Bronchial smooth muscle cell (primary cell): Measurements from ENCODE around the gene GTPBP10. TPM values are rescaled to one million over a fixed set of nuclear protein-coding genes. Genes with fewer than 3 reads are reported as not detected.

Source experiments
- total RNA-seq: library from RNA; depleted of rRNA; stranded (reverse); fragments of >200 nt; gene quantifications from 2 replicates; pipeline ENCODE4 v1.2.1, GENCODE V29; 2014

The GTPBP10 gene
- total RNA-seq, result 13.2 and 26.4 TPM in 2 replicates

GRCh38 chr7:90346336-90347125 is at the start of gene GTPBP10:
Gene GTPBP10, plus strand, starts transcription at chr7:90346716. Its CDS starts 26 bp downstream, at chr7:90346742.

GRCh38 chr7:90320801-90321494 is 25.6 kb upstream of the GTPBP10 start, which contains the start of gene FAM237B:
Gene FAM237B, minus strand, starts transcription at chr7:90321304. Its CDS starts 1,556 bp downstream, at chr7:90319748.

DNA sequence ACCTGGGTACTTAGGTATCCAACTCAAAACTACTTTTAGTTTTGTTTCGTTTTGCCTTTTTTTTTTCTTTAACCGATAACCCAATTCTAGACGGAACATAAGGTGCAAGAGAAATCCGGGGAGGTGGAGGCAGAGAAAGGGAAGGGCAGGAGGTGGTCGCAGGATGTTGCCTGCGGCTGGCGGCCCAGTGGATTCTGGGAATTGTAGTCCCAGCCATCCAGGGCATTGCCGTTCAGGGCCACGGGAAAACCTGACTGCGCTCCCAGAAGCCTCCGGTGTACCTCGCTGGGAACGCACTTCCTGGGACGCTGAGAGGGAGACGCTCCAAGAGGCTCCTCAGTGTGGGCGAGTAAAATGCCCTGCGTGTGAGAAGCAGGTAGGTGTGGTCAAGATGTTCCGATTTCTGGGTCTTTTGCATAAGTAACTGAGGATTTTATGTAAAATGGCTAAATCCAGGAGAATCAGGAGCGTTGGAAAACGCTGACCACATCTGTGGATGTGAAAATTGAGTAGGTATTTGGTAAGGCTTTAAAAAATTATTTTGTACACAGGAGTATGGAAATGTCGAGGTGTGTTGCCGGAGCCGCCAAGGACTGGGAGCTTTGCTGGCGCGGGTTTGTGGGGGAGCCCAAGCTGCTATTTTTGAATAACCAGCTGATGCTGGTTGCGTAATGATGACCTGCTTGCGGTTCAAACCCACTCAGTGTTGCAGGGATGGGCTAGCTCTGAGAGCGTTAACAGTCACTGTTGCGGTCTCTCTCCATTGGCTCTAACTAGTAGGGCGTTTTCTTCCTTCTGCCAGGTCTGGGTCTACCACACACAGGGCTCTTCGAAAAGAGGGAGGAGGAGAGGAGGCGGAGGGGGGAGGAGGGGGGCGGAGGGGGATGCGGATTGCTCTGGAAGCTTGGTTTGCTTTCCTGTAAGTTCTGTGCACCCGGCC is 56.9 kb downstream of the GTPBP10 start, which contains the start of gene CLDN12:
Gene CLDN12, plus strand, starts transcription at position 288 of the 940 bp plus-strand sequence. CDS start 9,216 bp downstream, outside the sequence.

Other genes with a start within 250 kb of the GTPBP10 start
- gene STEAP1, start 192.2 kb upstream of the GTPBP10 start, total RNA-seq, result 20.0 and 30.7 TPM in 2 replicates
- 22.1 and 32.4 TPM in 2 replicates for gene STEAP2, start 135.0 kb upstream of the GTPBP10 start, total RNA-seq
- gene CFAP69, start 101.5 kb upstream of the GTPBP10 start, total RNA-seq, result 5.0 and 7.7 TPM in 2 replicates
- not detected in 2 replicates for gene FAM237B, start 25.4 kb upstream of the GTPBP10 start, total RNA-seq
- gene CLDN12, start 56.7 kb downstream of the GTPBP10 start, total RNA-seq, result 27.9 and 31.5 TPM in 2 replicates
- not detected in 2 replicates for gene PTTG1IP2, start 122.9 kb downstream of the GTPBP10 start, total RNA-seq
- gene CDK14, start 249.6 kb downstream of the GTPBP10 start, total RNA-seq, result 24.3 and 51.5 TPM in 2 replicates